NCI-H526 (cell line): ENCODE measurements around the gene IRF7.

Source experiments
- DNase-seq, 2 experiments: peaks; one replicate each; lab custom pipeline; 2025; lab: John Stamatoyannopoulos, UW

IRF7 gene

GRCh38 chr11:620935-621814 lies 5.4 kb upstream of the IRF7 start:
- no peak for DNase-seq

GRCh38 chr11:620201-620600 lies 4.5 kb upstream of the IRF7 start:
- DNase-seq: no peak

- DNase-seq: no peak
Observed at GRCh38 chr11:619628-620050, 3.9 kb upstream of the IRF7 start.

GRCh38 chr11:618856-619627 lies 3.3 kb upstream of the IRF7 start:
- DNase-seq: no peak

GRCh38 chr11:617912-618682 lies 2.3 kb upstream of the IRF7 start:
- no peak for DNase-seq

GRCh38 chr11:617199-617911 lies 1.6 kb upstream of the IRF7 start:
- no peak for DNase-seq

- no peak for DNase-seq
Observed at GRCh38 chr11:616320-617198, 809 bp upstream of the IRF7 start.

- DNase-seq: peak in 1 of 2 experiments; percentile 42
Observed at GRCh38 chr11:614623-615503, 887 bp downstream of the IRF7 start.

GRCh38 chr11:614021-614622 lies 1.6 kb downstream of the IRF7 start:
- DNase-seq: no peak

GRCh38 chr11:613369-613968 lies 2.3 kb downstream of the IRF7 start:
- peak in 1 of 2 experiments; percentile 94 for DNase-seq

- no peak for DNase-seq
Observed at GRCh38 chr11:612961-613300, 2.8 kb downstream of the IRF7 start.

GRCh38 chr11:612201-612960 lies 3.4 kb downstream of the IRF7 start:
- DNase-seq: peak; percentile 40 to 44

GRCh38 chr11:611001-611996 lies 4.5 kb downstream of the IRF7 start:
- DNase-seq: no peak

- DNase-seq: no peak
Observed at GRCh38 chr11:610146-610801, 5.5 kb downstream of the IRF7 start.

GRCh38 chr11:609341-609811 lies 6.4 kb downstream of the IRF7 start:
- DNase-seq: no peak

GRCh38 chr11:608791-609251 lies 6.9 kb downstream of the IRF7 start:
- no peak for DNase-seq
